GM23338 (cell line): Measurements from ENCODE around the gene MSL1. TPM values are rescaled to one million over a fixed set of nuclear protein-coding genes. Genes with fewer than 3 reads are reported as not detected.

Experiments
- ATAC-seq: fragments of 200-7000 bp; cut with Tn5 transposase; 3 replicates; pipeline ENCODE4 v1.9.1; 2020
- DNase-seq: peaks from one replicate; pipeline ENCODE4 v3.0.0-alpha.2; 2015; ENCODE audit warnings: low spot score
- H2AFZ ChIP-seq: fragments of 200-600 bp; sonication (generic); 2 replicates; pipeline ENCODE4 v1.8.0; 2016; ENCODE audit warnings: antibody characterized with exemption, mild to moderate bottlenecking, moderate library complexity
- H3F3A ChIP-seq: fragments of 200-600 bp; sonication (generic); replicated peaks from 2 replicates; pipeline ENCODE4 v1.8.0; 2017; ENCODE audit warnings: antibody characterized with exemption, mixed run types, low read depth
- H3K27ac ChIP-seq: fragments of 200-600 bp; sonication (generic); 2 replicates; pipeline ENCODE4 v1.6.1; 2016; ENCODE audit warnings: low read depth
- H3K27me3 ChIP-seq: fragments of 200-600 bp; sonication (generic); 2 replicates; pipeline ENCODE4 v1.8.0; 2016; ENCODE audit warnings: mild to moderate bottlenecking, mixed run types, moderate library complexity; ENCODE audit not compliant: insufficient read depth
- H3K36me3 ChIP-seq: fragments of 200-600 bp; sonication (generic); 2 replicates; pipeline ENCODE4 v1.8.0; 2016; ENCODE audit warnings: mild to moderate bottlenecking; ENCODE audit not compliant: insufficient read depth
- H3K4me1 ChIP-seq: fragments of 200-600 bp; sonication (generic); 2 replicates; pipeline ENCODE4 v1.8.0; 2016; ENCODE audit warnings: mild to moderate bottlenecking, moderate library complexity; ENCODE audit not compliant: insufficient read depth
- H3K4me2 ChIP-seq: fragments of 200-600 bp; sonication (generic); 2 replicates; pipeline ENCODE4 v1.7.1; 2017; ENCODE audit warnings: mixed run types
- H3K4me3 ChIP-seq: fragments of 200-600 bp; sonication (generic); 2 replicates; pipeline ENCODE4 v1.6.1; 2016; ENCODE audit warnings: mixed run types
- H3K79me2 ChIP-seq: fragments of 200-600 bp; sonication (generic); replicated peaks from 2 replicates; pipeline ENCODE4 v1.8.0; 2017; ENCODE audit warnings: mild to moderate bottlenecking; ENCODE audit not compliant: insufficient read depth
- H3K9me2 ChIP-seq: fragments of 200-600 bp; sonication (generic); 2 replicates; pipeline ENCODE4 v1.8.0; 2017; ENCODE audit not compliant: insufficient read depth
- H4K20me1 ChIP-seq: fragments of 200-600 bp; sonication (generic); replicated peaks from 2 replicates; pipeline ENCODE4 v1.8.0; 2017; ENCODE audit warnings: mild to moderate bottlenecking; ENCODE audit not compliant: insufficient read depth
- H3K27ac Mint-ChIP-seq: 2 replicates; pipeline ENCODE4 v1.8.0; 2020; ENCODE audit warnings: inconsistent platforms, mild to moderate bottlenecking, moderate library complexity, mixed read lengths
- H3K27me3 Mint-ChIP-seq: 3 replicates; pipeline ENCODE4 v1.8.0; 2022; ENCODE audit warnings: low read depth, mild to moderate bottlenecking, moderate library complexity, mixed read lengths, inconsistent platforms; ENCODE audit not compliant: insufficient read depth, poor library complexity
- H3K36me3 Mint-ChIP-seq: 3 replicates; pipeline ENCODE4 v1.8.0; 2021; ENCODE audit warnings: low read depth, mild to moderate bottlenecking, inconsistent platforms, moderate library complexity, mixed read lengths
- H3K4me1 Mint-ChIP-seq: 3 replicates; pipeline ENCODE4 v1.8.0; 2020; ENCODE audit warnings: mild to moderate bottlenecking, inconsistent platforms, mixed read lengths
- H3K4me3 Mint-ChIP-seq: 3 replicates; pipeline ENCODE4 v1.8.0; 2021; ENCODE audit warnings: moderate library complexity, mild to moderate bottlenecking, inconsistent platforms, mixed read lengths
- H3K9me3 Mint-ChIP-seq: 3 replicates; pipeline ENCODE4 v1.8.0; 2020; ENCODE audit warnings: moderate library complexity, mild to moderate bottlenecking, inconsistent platforms, mixed read lengths
- CREB1 ChIP-seq: fragments of 250-450 bp; sonication (Bioruptor Pico); IDR thresholded peaks from 2 replicates; pipeline ENCODE4 v1.5.0; 2020; ENCODE audit warnings: low read depth, mild to moderate bottlenecking, moderate library complexity
- CTCF ChIP-seq, 2 experiments: fragments of 200-600 bp in 1 of 2; sonication (generic) in 1 of 2; conservative IDR thresholded peaks; 2 replicates each; pipeline versions ENCODE4 v1.5.1 to v1.6.1; 2016 to 2017; ENCODE audit warnings: antibody characterized with exemption in 2 of 2, low read depth in 2 of 2, mild to moderate bottlenecking in 2 of 2, moderate library complexity in 1 of 2
- EZH2 ChIP-seq: fragments of 200-600 bp; sonication (generic); IDR thresholded peaks from one replicate; pipeline ENCODE4 v1.8.0; 2017; ENCODE audit warnings: antibody characterized with exemption, mild to moderate bottlenecking, low read depth; ENCODE audit not compliant: unreplicated experiment
- EZH2phosphoT487 ChIP-seq: fragments of 200-600 bp; sonication (generic); IDR thresholded peaks from one replicate; pipeline ENCODE4 v1.8.1; 2018; ENCODE audit warnings: antibody characterized with exemption; ENCODE audit not compliant: unreplicated experiment
- NANOG ChIP-seq: IDR thresholded peaks from 2 replicates; pipeline ENCODE4 v1.6.1; 2016; ENCODE audit warnings: antibody characterized with exemption, borderline replicate concordance
- POLR2AphosphoS5 ChIP-seq: IDR thresholded peaks from 2 replicates; pipeline ENCODE4 v1.6.1; 2016; ENCODE audit warnings: antibody characterized with exemption, low read depth
- ZNF114 ChIP-seq: fragments of 250-450 bp; sonication (Bioruptor Pico); IDR thresholded peaks from 2 replicates; pipeline ENCODE4 v1.5.0; 2020; ENCODE audit warnings: mild to moderate bottlenecking, moderate library complexity
- ZNF331 ChIP-seq: fragments of 250-450 bp; sonication (Bioruptor Pico); IDR thresholded peaks from 2 replicates; pipeline ENCODE4 v1.5.0; 2020; ENCODE audit warnings: low read depth, mild to moderate bottlenecking, moderate library complexity
- polyA plus RNA-seq: library from polyadenylated mRNA; unstranded; fragments of >200 nt; fragmentation: Nextera tagmentation; extraction: Ambion mirVana; gene quantifications from 2 replicates; pipeline ENCODE4 v1.2.1, GENCODE V29; 2016
- total RNA-seq: library from RNA; depleted of rRNA; stranded (reverse); fragments of >200 nt; shearing (Covaris generic); gene quantifications from 2 replicates; pipeline ENCODE4 v1.2.3, GENCODE V29; 2014
- TF ChIP-seq, protein P1 (sequence below): IDR thresholded peaks from 2 replicates; pipeline ENCODE4 v1.6.1; 2016; ENCODE audit warnings: antibody characterized with exemption

MSL1 gene
- total and polyA plus RNA-seq, 2 experiments from 2014 or later, result 16.2 to 56.5 TPM

DNA sequence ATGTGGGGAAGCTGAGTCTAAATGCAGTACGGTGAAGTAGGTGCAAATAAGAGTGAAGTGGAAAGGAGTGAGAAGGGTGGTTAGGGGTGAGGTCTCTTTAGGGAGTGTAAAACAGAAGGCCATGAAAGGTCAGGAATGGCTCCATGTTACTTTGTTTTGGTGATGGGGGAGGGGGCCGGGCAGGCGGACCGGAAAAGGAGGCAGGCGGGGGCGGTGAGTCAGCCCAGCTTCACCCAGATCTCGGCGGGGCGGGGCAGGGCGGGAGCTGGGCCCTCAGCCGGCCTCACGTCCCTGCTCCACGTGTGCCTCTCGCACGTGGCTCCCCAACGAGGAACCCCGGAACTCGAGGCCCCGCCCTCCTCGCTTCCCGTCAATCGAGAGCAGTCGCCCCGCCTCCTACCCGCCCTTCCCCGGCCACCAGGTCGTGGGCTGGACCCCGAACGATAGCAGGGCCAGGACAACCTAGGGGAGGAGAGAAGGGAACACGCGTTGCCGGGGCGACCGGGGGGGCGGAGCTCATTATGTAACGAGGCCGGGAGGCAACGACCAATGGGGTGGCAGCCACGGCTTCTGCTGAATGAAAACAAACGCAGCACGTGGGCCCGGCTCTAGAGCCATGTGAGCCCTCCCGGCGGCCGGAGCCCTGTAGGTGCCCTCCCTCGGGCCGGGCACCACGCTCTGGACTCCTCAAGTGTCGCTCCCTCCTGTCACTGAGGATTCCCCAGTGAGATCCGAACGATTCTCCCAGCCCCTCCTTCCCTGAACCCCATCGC, 22.7 kb upstream of the MSL1 start:
- Histone ChIP-seq H3K79me2 (no peaks in the 10 kb centered on the region), H2AFZ (peak overlapping the region; percentile 3), H3K9me2 (peaks cover 16% of the 10 kb centered on the region), H4K20me1 (no peaks in the 10 kb centered on the region), H3K27ac (peak overlapping the region; percentile 72), H3K4me3 (peak overlapping the region; percentile 75), H3K27me3 (peaks cover 14% of the 10 kb centered on the region), H3K36me3 (no peaks in the 10 kb centered on the region), H3K4me2 (peak overlapping the region; percentile 98), H3F3A (peaks cover 17% of the 10 kb centered on the region; the same call in 1 of the 2 replicates), H3K4me1 (peaks cover 39% of the 10 kb centered on the region)
- Mint-ChIP-seq H3K4me1 (peaks cover 56% of the 10 kb centered on the region), H3K9me3 (peaks cover 11% of the 10 kb centered on the region; the same call in 2 of the 3 replicates), H3K36me3 (peaks cover 42% of the 10 kb centered on the region), H3K27ac (peak overlapping the region; percentile 89), H3K4me3 (peak overlapping the region; percentile 82), H3K27me3 (peaks cover 56% of the 10 kb centered on the region)
- ATAC-seq (peak; percentile 69), DNase-seq (peak; percentile 99)
- TF ChIP-seq EZH2 (no peak), NANOG (no peak)
- TF ChIP-seq, protein P1, sequence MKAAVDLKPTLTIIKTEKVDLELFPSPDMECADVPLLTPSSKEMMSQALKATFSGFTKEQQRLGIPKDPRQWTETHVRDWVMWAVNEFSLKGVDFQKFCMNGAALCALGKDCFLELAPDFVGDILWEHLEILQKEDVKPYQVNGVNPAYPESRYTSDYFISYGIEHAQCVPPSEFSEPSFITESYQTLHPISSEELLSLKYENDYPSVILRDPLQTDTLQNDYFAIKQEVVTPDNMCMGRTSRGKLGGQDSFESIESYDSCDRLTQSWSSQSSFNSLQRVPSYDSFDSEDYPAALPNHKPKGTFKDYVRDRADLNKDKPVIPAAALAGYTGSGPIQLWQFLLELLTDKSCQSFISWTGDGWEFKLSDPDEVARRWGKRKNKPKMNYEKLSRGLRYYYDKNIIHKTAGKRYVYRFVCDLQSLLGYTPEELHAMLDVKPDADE, result peak; percentile 63

DNA sequence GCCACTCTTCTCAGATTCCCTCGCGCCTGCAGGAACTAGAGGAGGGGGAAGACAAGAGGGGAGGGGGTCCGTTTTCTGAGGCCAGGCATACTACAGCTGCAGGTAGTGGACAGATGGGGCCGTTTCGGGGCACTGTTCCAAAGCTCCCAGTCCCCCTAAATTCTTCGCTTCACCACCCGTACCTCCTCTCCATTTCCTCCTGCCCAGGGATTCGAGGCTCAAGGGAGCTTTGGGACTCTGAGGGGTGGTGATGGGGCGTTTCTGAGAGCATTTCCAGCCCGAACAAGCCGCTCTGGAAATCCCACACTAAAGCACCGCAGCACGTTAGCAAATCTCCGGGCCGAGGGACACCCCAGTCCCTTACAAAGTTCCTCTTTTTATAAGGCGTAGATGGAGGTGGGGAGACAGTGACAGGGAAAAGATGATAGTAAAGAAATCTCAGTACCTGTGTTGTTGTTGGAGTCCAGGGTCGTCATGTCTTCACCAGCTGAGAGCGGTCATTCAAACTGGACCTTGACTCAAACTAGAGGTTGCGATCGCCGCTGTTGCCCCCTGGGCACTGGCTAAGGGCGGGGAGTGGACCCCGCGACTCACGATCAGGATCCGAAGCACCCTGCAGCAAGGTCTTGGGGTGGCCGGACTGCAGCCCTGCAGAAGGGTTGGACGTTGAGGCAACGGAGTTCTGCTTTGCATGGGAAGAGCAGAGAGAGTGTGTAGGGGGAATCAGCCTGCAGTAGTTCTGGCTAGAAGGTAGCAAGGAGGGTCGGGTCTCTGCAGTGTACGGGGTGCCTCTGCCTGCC, 22.0 kb upstream of the MSL1 start:
- Histone ChIP-seq H3K27ac (no peak overlapping the region), H3K36me3 (no peaks in the 10 kb centered on the region), H3K27me3 (peaks cover 14% of the 10 kb centered on the region), H2AFZ (peak overlapping the region; percentile 93), H3K4me2 (peak overlapping the region; percentile 98), H3K4me3 (peak overlapping the region; percentile 75), H4K20me1 (no peaks in the 10 kb centered on the region), H3F3A (peaks cover 17% of the 10 kb centered on the region; the same call in 1 of the 2 replicates), H3K4me1 (peaks cover 45% of the 10 kb centered on the region), H3K9me2 (peaks cover 16% of the 10 kb centered on the region), H3K79me2 (no peaks in the 10 kb centered on the region)
- Mint-ChIP-seq H3K27me3 (peaks cover 56% of the 10 kb centered on the region), H3K9me3 (peaks cover 11% of the 10 kb centered on the region; the same call in 2 of the 3 replicates), H3K4me1 (peaks cover 60% of the 10 kb centered on the region), H3K4me3 (peak overlapping the region; percentile 82), H3K36me3 (peaks cover 36% of the 10 kb centered on the region), H3K27ac (peak overlapping the region; percentile 88)
- TF ChIP-seq EZH2 (peak; percentile 38), CREB1 (no peak)
- ATAC-seq, result peak; percentile 17
- no peak for DNase-seq

GRCh38 chr17:40100419-40100668, 21.4 kb upstream of the MSL1 start, which contains the start of gene NR1D1:
NR1D1 (minus strand) TSS chr17:40100589; CDS start chr17:40100094, 495 bp downstream.
- H3K9me2 ChIP-seq, result peaks cover 16% of the 10 kb centered on the region
- H3K79me2 ChIP-seq, result no peaks in the 10 kb centered on the region
- Mint-ChIP-seq H3K4me3 (peak within 1 kb of the TSS; percentile 82), H3K27me3 (peaks cover 56% of the 10 kb centered on the region), H3K36me3 (peaks cover 32% of the 10 kb centered on the region), H3K4me1 (peaks cover 66% of the 10 kb centered on the region), H3K27ac (peak within 1 kb of the TSS; percentile 88), H3K9me3 (peaks cover 11% of the 10 kb centered on the region; the same call in 2 of the 3 replicates)
- H4K20me1 ChIP-seq, result no peaks in the 10 kb centered on the region
- peaks cover 50% of the 10 kb centered on the region for H3K4me1 ChIP-seq
- H3K27me3 ChIP-seq, result peaks cover 19% of the 10 kb centered on the region
- DNase-seq (no peak), ATAC-seq (no peak)
- H3K27ac ChIP-seq, result no peak within 1 kb of the TSS
- H3K4me2 ChIP-seq, result peak within 1 kb of the TSS; percentile 98
- H3F3A ChIP-seq, result peaks cover 17% of the 10 kb centered on the region; the same call in 1 of the 2 replicates
- H3K4me3 ChIP-seq, result peak within 1 kb of the TSS; percentile 75
- H2AFZ ChIP-seq, result peak within 1 kb of the TSS; percentile 93
- no peaks in the 10 kb centered on the region for H3K36me3 ChIP-seq
- no peak for TF ChIP-seq ZNF331 (CRISPR knock-in tag)
- no peak for TF ChIP-seq EZH2phosphoT487
- no peak for TF ChIP-seq CTCF (conservative IDR thresholded peaks at IDR 0.05; ENCODE audit: low read depth in 2 of 2)
- TF ChIP-seq POLR2AphosphoS5, result no peak; the same call in 1 of the 2 replicates
- TF ChIP-seq, protein P1, result no peak
- TF ChIP-seq ZNF114 (CRISPR knock-in tag), result no peak
